ENCODE data around the gene MSMB.

GRCh38 chr10:46094197-46094500 lies 48.1 kb upstream of the MSMB start:
- TF ChIP-seq CTCF (IDR thresholded peaks at IDR 0.05; ENCODE audit: low read depth, low read length) (no peak), POLR2A (IDR thresholded peaks at IDR 0.05; ENCODE audit: extremely low read depth, insufficient read length) (no peak), MAX (IDR thresholded peaks at IDR 0.05; ENCODE audit: low read depth, low read length) (no peak), MYC (IDR thresholded peaks at IDR 0.05; ENCODE audit: low read depth, low read length) (no peak)

Data from NB4 (cell line).